G401.6 (cell line): ENCODE measurements around the gene PDLIM3.
"Not testable (repeated sequence)": the region's sequence is repeated elsewhere in the genome, so short reads cannot be mapped to it uniquely, and the experiment has no call there.

Experiments used
- FAIRE-seq: peaks from 2 replicates; lab custom pipeline; 2012; peaks lifted over from hg19 to GRCh38; lab: Jason Lieb, UNC

PDLIM3 gene

DNA sequence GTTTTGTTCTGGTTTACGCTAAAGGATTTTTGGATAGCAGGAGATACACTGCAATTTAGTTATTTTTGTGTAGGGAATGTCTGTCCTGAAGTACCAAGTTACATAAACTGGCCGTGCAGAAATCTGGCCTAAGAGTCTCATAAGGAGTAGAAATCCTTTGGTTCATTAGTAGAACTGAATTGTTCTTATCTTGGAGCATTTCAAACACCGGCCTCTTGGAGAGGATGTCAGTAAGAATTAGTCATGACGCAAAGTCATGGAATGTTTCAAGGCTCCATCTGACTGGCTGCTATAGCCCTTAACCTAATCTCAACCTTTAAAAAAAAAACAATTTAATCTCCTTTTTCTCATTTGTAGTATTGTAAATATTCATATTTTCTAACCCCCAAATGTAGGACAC lies 15.2 kb downstream of the PDLIM3 start:
- no peak for FAIRE-seq

- no peak for FAIRE-seq
These were observed 16.8 kb downstream of the PDLIM3 start for GRCh38 chr4:185518494-185518893.

DNA sequence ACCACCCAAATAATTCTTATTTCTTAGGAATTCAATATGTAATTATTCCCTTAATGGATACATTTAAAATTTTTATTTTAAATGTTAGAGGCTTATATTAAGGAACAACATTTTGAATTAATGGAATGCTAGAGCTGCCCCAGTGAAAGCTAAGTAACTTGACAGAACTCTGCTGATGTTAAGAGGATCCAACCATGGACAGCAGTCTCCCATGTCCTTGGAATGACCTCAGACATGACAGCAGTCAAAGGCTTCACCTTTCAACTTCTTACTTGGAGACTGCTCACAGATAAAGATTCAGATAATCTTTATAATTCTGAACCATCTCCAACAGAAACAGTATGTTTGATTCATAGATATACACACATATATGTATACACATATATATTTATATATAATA lies 17.2 kb downstream of the PDLIM3 start:
- no peak for FAIRE-seq

- no peak for FAIRE-seq
These were observed 20.1 kb downstream of the PDLIM3 start for GRCh38 chr4:185515248-185515647.

GRCh38 chr4:185514182-185514697 lies 21.1 kb downstream of the PDLIM3 start:
- FAIRE-seq: no peak

GRCh38 chr4:185513489-185514181 lies 21.7 kb downstream of the PDLIM3 start:
- no peak for FAIRE-seq

DNA sequence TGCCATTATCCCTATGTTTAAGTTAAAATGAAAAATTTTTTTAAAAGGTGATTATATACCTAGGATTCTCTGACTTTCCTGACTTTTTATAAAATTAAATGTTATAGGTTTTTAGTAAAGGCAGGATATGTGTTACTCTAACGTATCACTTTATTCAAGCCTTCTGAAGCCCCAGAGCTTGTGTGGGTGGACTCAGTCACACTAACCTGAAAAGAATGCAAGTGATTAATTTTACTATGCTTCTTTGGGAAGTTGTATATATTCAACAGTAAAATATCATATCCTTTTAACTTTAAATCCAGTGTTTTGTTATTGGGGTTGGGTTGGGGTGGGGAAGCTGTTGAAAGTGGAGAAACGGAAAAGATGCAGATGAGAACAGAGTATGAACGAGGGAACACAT lies 22.8 kb downstream of the PDLIM3 start:
- no peak for FAIRE-seq

DNA sequence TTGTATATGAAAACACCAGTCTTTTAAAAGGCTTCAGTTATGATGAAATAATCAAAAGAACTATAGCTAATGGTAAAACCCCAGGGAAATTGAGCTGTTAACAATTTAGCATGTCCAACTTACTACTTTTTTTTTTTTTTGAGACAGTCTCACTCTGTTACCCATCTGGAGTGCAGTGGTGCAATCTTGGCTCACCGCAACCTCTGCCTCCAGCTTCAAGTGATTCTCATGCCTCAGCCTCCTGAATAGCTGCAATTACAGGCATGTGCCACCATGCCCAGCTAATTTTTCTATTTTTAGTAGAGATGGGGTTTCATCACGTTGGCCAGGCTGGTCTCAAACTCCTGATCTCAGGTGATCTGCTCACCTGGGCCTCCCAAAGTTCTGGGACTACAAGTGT lies 24.1 kb downstream of the PDLIM3 start:
- FAIRE-seq: not testable (repeated sequence)

- no peak for FAIRE-seq
These were observed 24.5 kb downstream of the PDLIM3 start for GRCh38 chr4:185510806-185511205.

DNA sequence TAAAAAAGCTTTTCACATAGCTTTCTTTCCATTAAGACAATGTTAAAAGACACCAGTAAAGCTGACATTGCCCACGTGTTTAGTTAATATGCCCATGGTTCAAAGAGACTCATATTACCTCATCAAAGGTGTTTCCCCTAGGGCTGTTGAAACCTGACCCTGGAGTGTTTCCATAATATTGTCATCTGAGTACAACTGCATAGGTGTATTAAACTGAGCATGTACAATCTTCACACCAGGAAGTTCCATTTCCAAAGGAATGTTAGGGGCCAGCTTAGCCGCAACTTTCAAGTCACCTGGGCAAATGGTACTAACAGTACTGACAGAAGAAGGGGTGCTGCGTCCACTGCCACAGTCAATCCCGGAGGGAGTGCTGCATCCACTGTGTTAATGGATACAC lies 27.1 kb downstream of the PDLIM3 start:
- FAIRE-seq: no peak

DNA sequence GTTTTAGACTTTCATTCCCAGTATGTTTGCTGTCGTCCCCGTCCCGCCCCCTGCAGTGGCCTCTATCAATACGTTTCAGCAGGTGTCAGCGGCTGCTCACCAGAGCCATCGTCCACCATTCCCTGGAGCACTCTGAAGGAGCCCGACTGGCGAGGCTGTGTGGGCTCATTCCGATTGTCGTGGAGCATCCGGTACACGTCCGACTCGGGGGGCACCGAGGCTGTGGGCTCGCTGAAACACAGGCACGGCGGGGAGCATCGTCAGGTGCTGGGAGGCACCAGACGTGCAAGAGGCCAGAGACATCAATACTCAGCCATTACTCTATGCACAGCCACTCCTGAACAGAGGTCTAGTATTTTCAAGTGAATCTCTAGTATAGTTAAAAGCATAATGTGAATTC lies 28.9 kb downstream of the PDLIM3 start:
- no peak for FAIRE-seq

GRCh38 chr4:185504098-185505047 lies 30.9 kb downstream of the PDLIM3 start:
- FAIRE-seq: no peak

- FAIRE-seq: no peak
These were observed 32.9 kb downstream of the PDLIM3 start for GRCh38 chr4:185502386-185502785.

DNA sequence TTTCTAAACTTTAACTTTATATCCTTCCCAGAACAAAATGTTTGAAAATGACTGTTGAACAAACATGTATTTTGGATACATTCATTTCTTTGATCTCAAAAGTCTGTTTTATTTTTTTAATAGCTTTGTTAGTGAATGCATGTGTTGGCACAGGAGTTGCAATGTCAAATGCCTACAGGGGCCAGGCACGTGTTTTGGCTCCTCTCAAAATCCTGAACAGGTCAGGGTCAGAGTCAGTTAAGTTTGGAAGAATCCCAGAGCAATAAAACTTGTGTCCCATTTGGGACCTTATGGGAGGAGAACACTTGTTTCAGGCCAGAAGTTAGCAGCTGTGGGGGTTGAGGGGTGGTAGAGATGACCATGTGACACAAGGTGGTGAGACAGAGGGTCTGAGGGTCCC lies 34.7 kb downstream of the PDLIM3 start:
- FAIRE-seq: no peak

DNA sequence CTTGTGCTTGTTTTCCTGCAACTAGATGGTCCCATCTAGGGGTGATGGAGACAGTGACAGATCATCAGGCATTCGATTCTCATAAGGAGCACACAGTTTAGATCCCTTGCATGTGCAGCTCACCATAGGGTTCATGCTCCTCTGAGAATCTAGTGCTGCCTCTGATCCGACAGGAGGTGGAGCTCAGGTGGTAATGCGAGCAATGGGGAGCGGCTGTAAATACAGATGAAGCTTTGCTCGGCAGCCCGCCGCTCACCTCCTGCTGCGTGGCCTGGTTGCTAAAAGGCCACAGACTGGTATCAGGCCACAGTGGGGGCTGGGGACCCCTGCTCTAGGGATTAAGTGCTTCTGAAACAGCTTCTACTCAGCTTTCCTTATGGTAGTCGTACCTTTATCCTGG lies 35.3 kb downstream of the PDLIM3 start:
- no peak for FAIRE-seq

GRCh38 chr4:185488650-185489049 lies 46.7 kb downstream of the PDLIM3 start:
- peak; percentile 64 for FAIRE-seq

- no peak for FAIRE-seq
These were observed 53.9 kb downstream of the PDLIM3 start for GRCh38 chr4:185481401-185481800.

DNA sequence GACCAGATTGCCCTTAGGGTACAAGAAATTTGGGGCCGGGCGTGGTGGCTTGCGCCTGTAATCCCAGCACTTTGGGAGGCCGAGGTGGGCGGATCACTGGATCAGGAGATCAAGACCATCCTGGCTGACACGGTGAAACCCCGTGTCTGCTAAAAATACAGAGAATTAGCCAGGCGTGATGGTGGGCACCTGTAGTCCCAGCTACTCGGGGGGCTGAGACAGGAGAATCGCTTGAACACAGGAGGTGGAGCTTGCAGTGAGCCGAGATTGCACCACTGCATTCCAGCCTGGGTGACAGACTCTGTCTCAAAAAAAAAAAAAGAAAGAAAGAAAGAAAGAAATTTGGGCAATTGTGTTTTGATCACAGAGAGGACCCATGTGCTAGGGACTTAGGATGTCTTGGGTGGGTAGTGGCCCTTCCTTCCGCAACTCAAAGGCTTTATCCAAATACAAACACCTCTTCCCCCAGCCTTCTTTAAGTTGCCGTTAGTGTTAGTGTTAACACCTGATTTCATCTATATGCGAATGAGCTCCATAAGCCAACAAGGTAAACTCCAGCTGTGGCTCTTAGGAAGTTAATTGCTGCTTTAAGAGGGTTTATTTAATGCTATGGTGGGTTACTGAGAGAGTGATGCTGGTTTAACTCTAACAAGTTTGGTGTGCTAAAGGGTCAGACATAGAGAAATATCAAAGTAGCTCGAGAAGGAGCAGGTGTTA lies 55.1 kb downstream of the PDLIM3 start:
- FAIRE-seq: no peak

DNA sequence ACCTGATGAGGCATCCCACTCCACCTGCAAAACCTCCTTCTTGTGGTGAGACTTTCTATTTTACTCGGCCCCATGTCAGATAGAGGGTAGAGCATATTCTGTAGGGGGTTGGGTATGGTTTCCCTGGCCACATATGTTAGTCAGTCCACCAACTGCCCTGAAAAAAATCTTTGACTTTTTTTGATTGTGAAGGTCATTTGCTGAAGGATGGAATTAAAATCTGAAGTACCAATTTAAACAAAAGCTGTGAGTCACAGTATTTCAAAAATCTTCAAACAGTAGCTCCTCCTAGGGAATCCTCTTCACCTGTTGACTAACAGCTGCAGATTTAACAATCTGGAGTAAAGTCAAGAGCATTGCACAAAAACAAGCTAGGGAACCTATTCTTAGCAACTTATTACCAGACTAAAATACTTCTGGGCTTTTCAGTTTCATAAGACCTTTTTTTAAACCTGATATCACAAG lies 55.8 kb downstream of the PDLIM3 start:
- no peak for FAIRE-seq

DNA sequence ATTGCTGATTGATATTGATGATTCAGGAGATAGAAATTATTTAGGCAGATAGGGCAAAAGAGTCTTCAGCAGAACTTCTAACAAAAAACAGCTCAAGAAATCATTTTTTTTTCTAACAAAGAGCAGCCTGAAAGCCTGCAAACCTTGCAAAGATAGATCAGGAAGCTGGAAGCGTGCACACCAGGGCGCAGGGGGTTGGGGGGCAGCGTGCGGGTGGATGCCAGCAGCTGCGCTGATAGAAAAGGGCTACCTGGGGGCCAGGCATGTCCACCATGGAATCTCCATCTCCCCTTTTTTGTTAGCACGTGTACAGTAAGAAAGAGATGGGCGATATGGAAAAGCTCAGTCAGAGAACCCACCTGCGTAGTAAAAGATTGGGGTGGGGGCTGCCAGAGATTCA lies 62.1 kb downstream of the PDLIM3 start:
- FAIRE-seq: no peak

GRCh38 chr4:185472103-185472542 lies 63.2 kb downstream of the PDLIM3 start:
- no peak for FAIRE-seq
